GM21447 (cell line): ENCODE results near the gene DNAJB5.
A peak's percentile ranks its signal among the peaks of the same experiment; 100 is the strongest.

ENCODE experiments used
- ATAC-seq: cut with Tn5 transposase; IDR thresholded peaks from one replicate; pipeline ENCODE4 v1.9.1; 2021; ENCODE audit not compliant: unreplicated experiment

DNAJB5 gene

GRCh38 chr9:34983209-34983608 is 6.3 kb upstream of the DNAJB5 start:
- ATAC-seq, result peak; percentile 55

GRCh38 chr9:34984049-34984448 is 5.5 kb upstream of the DNAJB5 start:
- no peak for ATAC-seq

- no peak for ATAC-seq
These were observed 4.1 kb upstream of the DNAJB5 start for GRCh38 chr9:34985311-34985899.

DNA sequence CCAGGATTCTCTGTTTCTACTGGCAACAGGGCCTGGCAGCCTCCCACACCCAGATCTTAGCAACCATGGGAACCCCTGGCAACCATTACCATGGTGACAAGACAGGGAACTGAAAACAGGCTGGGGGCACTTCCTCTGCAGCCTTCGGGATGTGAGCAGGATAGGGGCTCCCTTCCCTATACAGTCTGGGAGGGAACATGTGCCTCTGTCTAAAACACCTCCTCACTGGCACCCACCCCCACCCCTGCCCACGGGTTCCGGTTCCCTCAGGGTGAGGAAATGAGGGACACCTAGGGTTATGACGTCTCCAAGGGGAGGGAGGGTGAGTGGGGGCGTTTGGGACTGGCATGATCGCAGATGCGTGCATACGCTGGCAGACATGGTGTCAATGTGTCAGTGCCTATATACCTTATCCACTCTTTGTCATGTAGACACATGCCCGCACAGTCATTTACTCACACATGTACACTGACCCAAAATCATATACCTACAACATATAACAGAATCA is 3.0 kb upstream of the DNAJB5 start:
- ATAC-seq, result no peak

DNA sequence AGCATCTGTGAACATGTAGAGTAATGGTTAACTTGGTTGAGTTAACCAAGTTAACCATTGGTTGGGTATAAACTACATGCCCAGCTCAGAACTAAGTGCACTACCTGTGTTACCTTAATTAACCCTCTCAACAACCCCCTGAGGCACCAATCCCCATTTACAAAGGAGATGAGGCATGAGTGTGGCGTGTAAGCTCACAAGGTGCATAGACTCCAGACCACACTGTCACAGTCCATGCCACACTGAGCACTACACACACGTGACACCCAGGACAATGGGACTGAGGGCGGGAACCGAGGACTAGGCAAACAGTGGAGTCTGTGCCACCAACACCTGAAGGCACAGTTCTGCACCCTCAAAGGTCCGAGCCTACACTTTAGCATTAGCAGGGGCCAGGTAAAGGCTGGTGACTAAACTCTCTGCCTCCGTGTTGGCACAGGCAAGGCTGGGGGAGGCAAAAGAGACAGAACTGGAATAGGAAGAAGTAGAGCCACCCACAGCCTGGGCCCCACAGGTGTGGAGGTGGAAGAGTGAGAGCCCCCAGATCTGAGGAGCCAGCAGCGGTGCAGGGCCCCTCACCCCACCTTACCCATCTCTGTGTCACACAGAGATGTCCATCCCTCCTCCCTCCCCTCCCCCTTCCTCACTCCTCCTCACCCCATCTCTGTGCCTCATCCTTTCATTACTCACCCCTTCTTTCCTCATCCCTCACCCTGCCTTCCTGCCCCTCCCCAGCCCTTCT is 2.2 kb upstream of the DNAJB5 start:
- no peak for ATAC-seq

GRCh38 chr9:34988218-34989002 is 1.1 kb upstream of the DNAJB5 start:
- no peak for ATAC-seq

- no peak for ATAC-seq
These were observed 546 bp downstream of the DNAJB5 start for GRCh38 chr9:34989946-34990635.

- ATAC-seq, result no peak
These were observed 1.5 kb downstream of the DNAJB5 start for GRCh38 chr9:34990908-34991606.

- ATAC-seq, result no peak
These were observed 2.2 kb downstream of the DNAJB5 start for GRCh38 chr9:34991607-34992375.

GRCh38 chr9:34992376-34992951 is 2.9 kb downstream of the DNAJB5 start:
- ATAC-seq, result no peak

DNA sequence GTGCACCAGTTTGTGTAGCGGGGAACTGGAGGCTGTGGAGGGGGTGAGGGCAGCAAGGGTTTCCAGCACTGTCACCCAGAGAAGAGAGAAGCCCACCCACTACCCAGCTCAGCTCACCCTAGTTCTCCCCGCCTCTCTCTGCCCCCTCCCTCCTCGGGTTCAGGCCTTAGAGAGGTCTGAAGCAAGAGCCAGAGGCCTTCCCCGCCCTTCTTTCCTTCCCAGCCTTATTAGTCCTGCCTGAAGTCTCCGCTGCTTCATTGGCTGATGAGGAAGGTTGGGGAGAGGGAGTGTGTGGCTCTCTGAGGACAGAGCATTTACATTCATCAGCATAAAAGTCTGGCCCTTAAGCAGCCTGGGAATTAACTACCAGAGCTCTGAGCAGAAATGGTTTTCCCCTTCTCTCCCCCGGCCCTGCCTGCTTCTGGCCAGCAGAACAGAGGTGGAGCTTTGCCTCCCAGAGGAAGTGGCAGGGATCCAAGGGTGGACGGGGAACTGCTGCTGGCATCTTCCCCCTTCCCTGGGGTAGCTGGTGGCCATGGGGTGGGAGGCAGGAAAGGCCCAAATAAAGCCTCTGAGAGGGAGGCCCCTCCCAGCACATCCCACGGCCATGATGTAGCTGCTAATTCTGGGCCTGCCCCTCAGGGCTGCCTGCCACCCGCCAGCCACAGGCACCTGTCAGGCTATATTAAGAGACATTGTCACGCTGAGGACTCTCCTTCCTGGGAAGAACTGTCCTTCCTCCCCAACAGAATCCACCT is 4.1 kb downstream of the DNAJB5 start:
- ATAC-seq, result no peak

DNA sequence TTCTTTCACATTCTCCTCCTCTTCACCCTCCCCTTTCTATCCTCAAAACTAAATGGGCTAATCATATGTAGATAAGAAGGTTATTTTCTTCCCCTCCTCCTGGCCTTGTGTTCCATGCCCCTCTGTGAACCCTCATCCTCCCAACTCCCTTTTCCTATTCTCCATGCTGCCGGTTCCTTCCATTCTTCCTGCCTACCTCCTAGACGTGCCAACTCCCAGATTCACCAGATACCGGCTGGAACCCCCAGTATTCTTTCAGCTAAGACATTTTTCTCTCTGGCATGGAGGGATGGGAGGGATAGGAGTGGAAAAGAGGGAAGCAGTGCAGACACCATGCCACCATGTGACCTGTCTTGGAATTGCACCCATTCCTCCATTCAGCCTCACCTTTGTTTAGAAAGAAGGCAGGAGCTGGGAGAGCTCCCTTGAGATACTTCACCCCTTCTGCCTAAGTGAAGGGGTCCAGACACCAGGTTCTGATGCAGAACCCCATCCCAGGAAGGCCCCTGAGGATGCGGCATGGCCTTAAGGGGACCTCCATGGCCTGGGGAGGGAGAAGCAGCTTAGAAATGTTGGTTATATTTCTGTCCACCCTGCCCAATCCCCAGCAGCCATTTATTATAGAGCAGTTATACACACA is 4.8 kb downstream of the DNAJB5 start:
- ATAC-seq, result no peak

DNA sequence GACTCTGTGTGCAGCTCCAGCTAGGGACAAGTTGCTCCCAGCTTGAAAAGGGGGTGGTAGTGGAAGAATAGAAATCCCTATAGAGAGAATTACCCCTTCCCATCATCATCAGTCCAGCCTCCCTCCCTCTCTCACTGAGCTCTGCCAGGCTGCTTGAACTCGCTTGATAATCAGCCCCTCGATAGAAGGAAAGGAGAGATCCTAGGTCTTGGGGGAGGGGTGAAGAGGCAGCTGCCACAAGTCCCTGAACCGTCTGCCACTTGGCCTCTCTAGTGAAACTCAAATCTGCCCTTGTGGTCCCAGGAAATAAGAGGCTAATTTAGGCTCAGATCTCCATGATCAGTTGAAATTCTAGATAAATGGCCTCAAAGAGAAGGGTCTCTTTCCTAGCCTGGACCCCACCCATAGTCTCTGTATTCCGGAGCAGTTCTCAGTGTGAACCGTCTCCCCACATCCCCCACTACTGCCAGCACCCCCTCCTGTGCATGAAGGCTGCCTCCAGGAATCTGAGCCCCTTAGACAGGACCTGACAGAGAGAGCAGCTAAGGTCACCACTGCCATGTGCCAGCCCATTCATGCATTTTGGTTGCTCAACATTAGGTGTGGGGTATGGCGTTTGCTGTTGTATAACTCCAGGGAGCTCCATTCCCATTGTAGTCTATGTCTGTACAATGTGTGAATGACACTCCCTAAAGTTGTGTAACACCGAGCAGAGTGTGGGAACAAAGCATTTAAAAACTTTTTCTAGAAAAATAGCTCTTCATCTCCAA is 5.5 kb downstream of the DNAJB5 start:
- ATAC-seq, result no peak

DNA sequence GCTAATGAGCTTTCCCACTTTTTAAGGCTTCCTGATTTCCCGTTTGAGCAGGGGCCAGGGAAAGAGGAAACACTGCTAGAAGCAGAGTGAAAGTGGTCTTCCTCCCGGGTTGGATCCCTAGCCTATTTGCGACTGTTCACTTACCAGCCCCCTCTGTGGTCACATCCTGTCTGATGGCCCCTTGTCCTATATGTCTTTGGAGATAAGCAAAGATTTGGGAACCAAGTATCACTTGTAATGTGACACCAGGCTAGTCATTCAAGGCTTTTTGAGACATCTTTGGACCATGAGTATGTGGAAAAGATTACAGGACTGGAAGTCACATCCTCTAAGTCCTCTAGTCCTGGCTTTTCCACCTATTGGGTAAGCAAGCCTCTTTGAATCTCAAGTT is 6.1 kb downstream of the DNAJB5 start:
- no peak for ATAC-seq

GRCh38 chr9:34996181-34996904 is 6.8 kb downstream of the DNAJB5 start:
- no peak for ATAC-seq

- ATAC-seq, result no peak
These were observed 7.3 kb downstream of the DNAJB5 start for GRCh38 chr9:34996905-34997279.

DNA sequence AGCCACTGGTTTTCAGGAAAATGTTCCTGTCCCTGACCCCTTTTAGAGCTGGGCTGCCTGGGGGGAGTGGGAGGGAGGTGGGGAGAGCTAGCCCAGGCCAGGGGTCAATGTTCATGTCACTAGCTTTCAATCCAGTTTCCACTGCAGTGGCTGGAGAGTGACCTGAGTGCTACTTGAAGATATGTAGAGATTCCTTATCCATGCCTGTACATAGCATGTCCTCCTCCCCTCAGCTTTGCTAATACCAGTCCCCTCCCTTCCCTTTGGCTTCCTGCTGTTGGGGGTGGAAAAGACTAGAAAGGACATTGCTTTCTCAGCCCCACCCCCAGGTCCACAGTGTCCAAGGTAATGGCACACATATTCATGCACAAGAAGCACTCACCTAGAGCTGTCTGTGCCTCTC is 7.8 kb downstream of the DNAJB5 start:
- no peak for ATAC-seq
